GM21447 (cell line): ENCODE measurements around the gene TBC1D22A.
A peak's percentile ranks its signal among the peaks of the same experiment; 100 is the strongest.
"Not testable (repeated sequence)": the region's sequence is repeated elsewhere in the genome, so short reads cannot be mapped to it uniquely, and the experiment has no call there.

Experiments used
- ATAC-seq: cut with Tn5 transposase; IDR thresholded peaks from one replicate; pipeline ENCODE4 v1.9.1; 2021; ENCODE audit not compliant: unreplicated experiment

Gene TBC1D22A

GRCh38 chr22:46770726-46771125 lies 8.3 kb downstream of the TBC1D22A start:
- ATAC-seq: no peak

- ATAC-seq: no peak
These were observed 10.6 kb downstream of the TBC1D22A start for GRCh38 chr22:46773076-46773475.

GRCh38 chr22:46774253-46774979 lies 12.0 kb downstream of the TBC1D22A start:
- ATAC-seq: peak; percentile 25

- no peak for ATAC-seq
These were observed 12.8 kb downstream of the TBC1D22A start for GRCh38 chr22:46774980-46775849.

- ATAC-seq: no peak
These were observed 13.7 kb downstream of the TBC1D22A start for GRCh38 chr22:46775850-46776826.

- ATAC-seq: no peak
These were observed 14.6 kb downstream of the TBC1D22A start for GRCh38 chr22:46776876-46777608.

- no peak for ATAC-seq
These were observed 15.1 kb downstream of the TBC1D22A start for GRCh38 chr22:46777609-46777970.

GRCh38 chr22:46779023-46779422 lies 16.6 kb downstream of the TBC1D22A start:
- no peak for ATAC-seq

GRCh38 chr22:46779651-46780050 lies 17.2 kb downstream of the TBC1D22A start:
- no peak for ATAC-seq

- ATAC-seq: no peak
These were observed 18.0 kb downstream of the TBC1D22A start for GRCh38 chr22:46780453-46780852.

- ATAC-seq: no peak
These were observed 18.8 kb downstream of the TBC1D22A start for GRCh38 chr22:46781291-46781690.

- not testable (repeated sequence) for ATAC-seq
These were observed 19.8 kb downstream of the TBC1D22A start for GRCh38 chr22:46782200-46782599.

GRCh38 chr22:46783721-46784120 lies 21.3 kb downstream of the TBC1D22A start:
- no peak for ATAC-seq

GRCh38 chr22:46788441-46789172 lies 26.2 kb downstream of the TBC1D22A start:
- ATAC-seq: no peak

GRCh38 chr22:46789992-46790391 lies 27.5 kb downstream of the TBC1D22A start:
- ATAC-seq: no peak

GRCh38 chr22:46791201-46791731 lies 28.8 kb downstream of the TBC1D22A start:
- ATAC-seq: no peak

- ATAC-seq: no peak
These were observed 29.8 kb downstream of the TBC1D22A start for GRCh38 chr22:46792061-46792796.

- no peak for ATAC-seq
These were observed 30.4 kb downstream of the TBC1D22A start for GRCh38 chr22:46792841-46793261.

GRCh38 chr22:46793497-46793896 lies 31.0 kb downstream of the TBC1D22A start:
- no peak for ATAC-seq
